ENCODE results near the gene TYRP1.
"Not testable (repeated sequence)": the region's sequence is repeated elsewhere in the genome, so short reads cannot be mapped to it uniquely, and the experiment has no call there.

The TYRP1 gene

GRCh38 chr9:12693141-12693540 is at the start of gene TYRP1:
TYRP1 (plus strand) TSS chr9:12693385; CDS start chr9:12693997, 612 bp downstream.
- DNase-seq = no peak

GRCh38 chr9:12643686-12644085 is 49.5 kb upstream of the TYRP1 start:
- no peak for DNase-seq

- no peak for DNase-seq
These were observed 44.3 kb upstream of the TYRP1 start for GRCh38 chr9:12648925-12649324.

GRCh38 chr9:12651125-12651524 is 42.1 kb upstream of the TYRP1 start:
- no peak for DNase-seq

- no peak for DNase-seq
These were observed 40.2 kb upstream of the TYRP1 start for GRCh38 chr9:12652973-12653372.

GRCh38 chr9:12656803-12657202 is 36.4 kb upstream of the TYRP1 start:
- no peak for DNase-seq

- DNase-seq = no peak
These were observed 36.0 kb upstream of the TYRP1 start for GRCh38 chr9:12657233-12657632.

- DNase-seq = no peak
These were observed 35.2 kb upstream of the TYRP1 start for GRCh38 chr9:12657998-12658397.

- DNase-seq = peak; percentile 8
These were observed 34.5 kb upstream of the TYRP1 start for GRCh38 chr9:12658531-12659209.

GRCh38 chr9:12659220-12659619 is 34.0 kb upstream of the TYRP1 start:
- no peak for DNase-seq

GRCh38 chr9:12666813-12667212 is 26.4 kb upstream of the TYRP1 start:
- no peak for DNase-seq

GRCh38 chr9:12667892-12668291 is 25.3 kb upstream of the TYRP1 start:
- no peak for DNase-seq

GRCh38 chr9:12670006-12670405 is 23.2 kb upstream of the TYRP1 start:
- DNase-seq = no peak

GRCh38 chr9:12674961-12675360 is 18.2 kb upstream of the TYRP1 start:
- DNase-seq = no peak

GRCh38 chr9:12677462-12678126 is 15.6 kb upstream of the TYRP1 start:
- not testable (repeated sequence) for DNase-seq

GRCh38 chr9:12680341-12680740 is 12.8 kb upstream of the TYRP1 start:
- no peak for DNase-seq

GRCh38 chr9:12680757-12681156 is 12.4 kb upstream of the TYRP1 start:
- no peak for DNase-seq

- no peak for DNase-seq
These were observed 11.6 kb upstream of the TYRP1 start for GRCh38 chr9:12681620-12682019.

- DNase-seq = no peak
These were observed 8.2 kb upstream of the TYRP1 start for GRCh38 chr9:12684974-12685373.

- no peak for DNase-seq
These were observed 4.0 kb upstream of the TYRP1 start for GRCh38 chr9:12689233-12689632.

GRCh38 chr9:12694013-12694412 is 828 bp downstream of the TYRP1 start:
- DNase-seq = no peak

GRCh38 chr9:12695474-12695873 is 2.3 kb downstream of the TYRP1 start:
- no peak for DNase-seq

- DNase-seq = no peak
These were observed 3.9 kb downstream of the TYRP1 start for GRCh38 chr9:12696931-12697622.

GRCh38 chr9:12697719-12698118 is 4.5 kb downstream of the TYRP1 start:
- no peak for DNase-seq
